ENCODE measurements around the gene KIF3C.

GRCh38 chr2:25938345-25938744 is 44.0 kb downstream of the KIF3C start:
- TF ChIP-seq GATA3 (IDR thresholded peaks at IDR 0.05; ENCODE audit: low read depth, low read length) (no peak), GATA2 (IDR thresholded peaks at IDR 0.05; ENCODE audit: low read depth, low read length) (no peak)

Measured in SH-SY5Y (cell line).